Endothelial cell of umbilical vein (primary cell): ENCODE results near the gene PIGO. TPM values are rescaled to one million over a fixed set of nuclear protein-coding genes. Genes with fewer than 3 reads are reported as not detected.

Source experiments
- BruUV-seq: library from RNA; stranded (reverse); fragments of 400-500 nt; replicated peaks from 2 replicates; lab custom pipeline; 2021; lab: Mats Ljungman, UMichigan
- CTCF ChIA-PET: fragments of 300-600, 350-600 bp; sonication (Branson Sonifier 250); formaldehyde crosslinking; loops from one replicate; lab custom pipeline; 2021; ENCODE audit warnings: antibody characterized with exemption, inconsistent platforms; lab: Charles Lee
- POLR2A ChIA-PET: fragments of 300-600, 350-600 bp; sonication (Branson Sonifier 250); formaldehyde crosslinking; loops from one replicate; lab custom pipeline; 2021; ENCODE audit warnings: antibody characterized with exemption, inconsistent platforms; lab: Charles Lee
- DNase-seq: peaks from one replicate; pipeline ENCODE4 v3.0.0-alpha.2; 2011; ENCODE audit warnings: low read depth, low spot score
- FAIRE-seq: peaks from 2 replicates; lab custom pipeline; 2011; peaks lifted over from hg19 to GRCh38; lab: Jason Lieb, UNC
- H2AFZ ChIP-seq: 2 replicates; pipeline ENCODE4 v1.6.0; 2012; ENCODE audit warnings: low read depth, low read length, control low read depth, inconsistent platforms
- H3K27ac ChIP-seq: 2 replicates; pipeline ENCODE4 v1.5.1; 2011; ENCODE audit warnings: low read depth, mild to moderate bottlenecking, control low read depth, low read length, moderate library complexity; ENCODE audit not compliant: insufficient read depth
- H3K27me3 ChIP-seq, 2 experiments: 2 replicates each; pipeline versions ENCODE4 v1.6.0 to v1.6.1; 2011; ENCODE audit warnings: low read length in 2 of 2, mixed read lengths in 1 of 2; ENCODE audit not compliant: control insufficient read depth in 2 of 2, insufficient read depth in 2 of 2
- H3K36me3 ChIP-seq, 2 experiments: 2 replicates in 1 of 2; 3 replicates in 1 of 2; pipeline ENCODE4 v1.5.1; 2011; ENCODE audit warnings: low read length in 2 of 2, mild to moderate bottlenecking in 1 of 2, moderate library complexity in 1 of 2; ENCODE audit not compliant: control insufficient read depth in 2 of 2, insufficient read depth in 2 of 2; ENCODE audit errors: extremely low read depth in 1 of 2
- H3K4me1 ChIP-seq: 3 replicates; pipeline ENCODE4 v1.5.1; 2011; ENCODE audit warnings: mild to moderate bottlenecking, low read length; ENCODE audit not compliant: control insufficient read depth, insufficient read depth; ENCODE audit errors: extremely low read depth
- H3K4me2 ChIP-seq: 2 replicates; pipeline ENCODE4 v1.6.1; 2011; ENCODE audit warnings: low read length, control low read depth, mixed read lengths; ENCODE audit not compliant: insufficient read depth
- H3K4me3 ChIP-seq, 3 experiments: fragments of 200-600 bp in 1 of 3; sonication (generic), shearing (Covaris generic) in 1 of 3; replicated peaks in 1 of 3; 2 replicates each; pipeline ENCODE4 v1.5.1; 2011 to 2016; ENCODE audit warnings: control low read depth in 3 of 3, low read length in 3 of 3, mild to moderate bottlenecking in 2 of 3, inconsistent platforms in 1 of 3, low read depth in 1 of 3, moderate library complexity in 1 of 3; ENCODE audit not compliant: insufficient read depth in 1 of 3
- H3K79me2 ChIP-seq: 2 replicates; pipeline ENCODE4 v1.6.0; 2012; ENCODE audit warnings: low read length, inconsistent platforms; ENCODE audit not compliant: control insufficient read depth, insufficient read depth
- H3K9ac ChIP-seq: replicated peaks from 2 replicates; pipeline ENCODE3; 2011; ENCODE audit warnings: low read length, control low read depth; ENCODE audit not compliant: insufficient read depth; ENCODE audit errors: extremely low read depth
- H3K9me1 ChIP-seq: replicated peaks from 3 replicates; pipeline ENCODE4 v1.6.0; 2011; ENCODE audit warnings: mild to moderate bottlenecking, low read length; ENCODE audit not compliant: control insufficient read depth, insufficient read depth; ENCODE audit errors: extremely low read depth
- H3K9me3 ChIP-seq: replicated peaks from 2 replicates; pipeline ENCODE4 v1.5.1; 2012; ENCODE audit warnings: low read length, inconsistent platforms; ENCODE audit not compliant: control insufficient read depth, insufficient read depth
- H4K20me1 ChIP-seq: replicated peaks from 2 replicates; pipeline ENCODE3; 2011; ENCODE audit warnings: mild to moderate bottlenecking, low read length; ENCODE audit not compliant: control insufficient read depth, insufficient read depth; ENCODE audit errors: extremely low read depth
- EZH2 ChIP-seq: IDR thresholded peaks from 2 replicates; pipeline ENCODE4 v1.6.1; 2012; ENCODE audit warnings: borderline replicate concordance, low read depth, mild to moderate bottlenecking, moderate library complexity, low read length, inconsistent platforms; ENCODE audit not compliant: severe bottlenecking
- FOS ChIP-seq: IDR thresholded peaks from 2 replicates; pipeline ENCODE4 v1.6.1; 2011; ENCODE audit warnings: mild to moderate bottlenecking, low read length, moderate library complexity, borderline replicate concordance; ENCODE audit not compliant: insufficient read depth
- GATA2 ChIP-seq: IDR thresholded peaks from 2 replicates; pipeline ENCODE4 v1.7.0; 2011; ENCODE audit warnings: low read depth, mild to moderate bottlenecking, moderate library complexity, mixed read lengths, low read length; ENCODE audit not compliant: insufficient read length, insufficient read depth
- JUN ChIP-seq: IDR thresholded peaks from 2 replicates; pipeline ENCODE4 v1.6.1; 2011; ENCODE audit warnings: borderline replicate concordance, low read depth; ENCODE audit not compliant: insufficient read length, insufficient read depth
- MYC ChIP-seq: IDR thresholded peaks from one replicate; pipeline ENCODE4 v1.6.1; 2011; ENCODE audit warnings: mild to moderate bottlenecking, low read depth, low read length
- POLR2A ChIP-seq: IDR thresholded peaks from 2 replicates; pipeline ENCODE4 v1.6.1; 2012; ENCODE audit warnings: low read depth, mild to moderate bottlenecking, control low read depth, low read length
- POLR2AphosphoS5 ChIP-seq: IDR thresholded peaks from 2 replicates; pipeline ENCODE4 v1.6.1; 2012; ENCODE audit warnings: low read depth, mild to moderate bottlenecking, control low read depth, low read length, moderate library complexity; ENCODE audit not compliant: insufficient read depth
- dilution Hi-C: fragments of 300-500 bp; cut with MboI; formaldehyde crosslinking; loops from one replicate; pipeline ENCODE4 v1.15.0; 2019; ENCODE audit warnings: low sequenced_read_pairs; ENCODE audit not compliant: extremely low pct_ligation_motif_present
- intact Hi-C: fragments of 100-400 bp; cut with micrococcal nuclease; formaldehyde crosslinking; loops from one replicate; pipeline ENCODE4 v1.10.0; 2022
- polyA plus RNA-seq, 4 experiments: library from polyadenylated mRNA; depleted of rRNA in 3 of 4; stranded (reverse) in 3 of 4; unstranded in 1 of 4; fragments of >200 nt; gene quantifications; 2 replicates each; pipeline versions ENCODE4 v1.2.1 to v1.2.3, GENCODE V29; 2011 to 2012; ENCODE audit warnings: missing spikeins in 1 of 4
- total RNA-seq: library from RNA; stranded (reverse); gene quantifications from 2 replicates; pipeline ENCODE4 v1.2.3, GENCODE V29; 2021
- TF ChIP-seq, protein P1 (sequence below): IDR thresholded peaks from 2 replicates; pipeline ENCODE4 v1.6.1; 2011; ENCODE audit not compliant: insufficient read depth, insufficient read length
- TF ChIP-seq, protein P2 (sequence below), 2 donors: IDR thresholded peaks; 1 replicate in 1 of 2; 2 replicates in 1 of 2; pipeline ENCODE4 v1.5.1; 2011; ENCODE audit warnings: low read length in 2 of 2, mild to moderate bottlenecking in 2 of 2, moderate library complexity in 2 of 2, control low read depth in 1 of 2, inconsistent platforms in 1 of 2, low read depth in 1 of 2; ENCODE audit not compliant: insufficient read depth in 1 of 2; ENCODE audit errors: extremely low read depth in 1 of 2

The PIGO gene
- total and polyA plus RNA-seq, 2 donors (not counting 3 experiments of a cell fraction or from before 2014, with no cell fraction given) = 23.5 to 27.3 TPM

DNA sequence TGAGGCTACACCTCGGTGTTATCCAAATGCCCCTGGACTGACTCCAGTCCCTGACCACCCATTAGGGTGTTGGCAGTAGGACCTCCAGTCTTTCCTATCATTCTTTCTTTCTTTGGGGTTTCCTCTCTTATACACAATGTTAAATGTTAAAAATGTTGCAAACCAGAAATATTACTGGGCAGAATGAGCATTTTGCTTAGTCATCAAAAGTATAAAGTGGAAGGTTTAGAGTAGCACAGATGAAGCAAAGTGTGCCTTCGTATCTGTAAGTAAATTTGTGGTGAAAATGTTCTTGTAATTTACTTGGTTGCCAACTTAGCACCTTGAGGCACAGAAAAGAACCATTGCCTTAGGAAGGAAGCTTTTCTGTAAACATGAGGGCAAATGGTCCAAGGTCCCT is 43.7 kb upstream of the PIGO start:
- no peaks in the 10 kb centered on the region for H3K9me1 ChIP-seq
- H3K4me3 ChIP-seq = no peak overlapping the region
- no peaks in the 10 kb centered on the region for H3K9me3 ChIP-seq
- no peak overlapping the region for H3K27ac ChIP-seq
- no peaks in the 10 kb centered on the region for H4K20me1 ChIP-seq
- no peak overlapping the region for H3K9ac ChIP-seq
- DNase-seq = no peak
- H3K4me1 ChIP-seq = no peaks in the 10 kb centered on the region
- no peaks in the 10 kb centered on the region for H3K27me3 ChIP-seq
- H3K4me2 ChIP-seq = no peak overlapping the region
- POLR2A ChIA-PET = no interaction called here
- CTCF ChIA-PET = interaction anchor here (1.8 kb wide), 1 partner anchor 21 kb away, joined by 6 read pairs; the partner anchor contains the start of gene UNC13B
- intact Hi-C loops (no loop called here), dilution Hi-C loops (no loop called here)
- TF ChIP-seq, protein P1, sequence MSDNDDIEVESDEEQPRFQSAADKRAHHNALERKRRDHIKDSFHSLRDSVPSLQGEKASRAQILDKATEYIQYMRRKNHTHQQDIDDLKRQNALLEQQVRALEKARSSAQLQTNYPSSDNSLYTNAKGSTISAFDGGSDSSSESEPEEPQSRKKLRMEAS = no peak
- TF ChIP-seq POLR2AphosphoS5 = no peak
- no peak for TF ChIP-seq JUN
- TF ChIP-seq, protein P2, sequence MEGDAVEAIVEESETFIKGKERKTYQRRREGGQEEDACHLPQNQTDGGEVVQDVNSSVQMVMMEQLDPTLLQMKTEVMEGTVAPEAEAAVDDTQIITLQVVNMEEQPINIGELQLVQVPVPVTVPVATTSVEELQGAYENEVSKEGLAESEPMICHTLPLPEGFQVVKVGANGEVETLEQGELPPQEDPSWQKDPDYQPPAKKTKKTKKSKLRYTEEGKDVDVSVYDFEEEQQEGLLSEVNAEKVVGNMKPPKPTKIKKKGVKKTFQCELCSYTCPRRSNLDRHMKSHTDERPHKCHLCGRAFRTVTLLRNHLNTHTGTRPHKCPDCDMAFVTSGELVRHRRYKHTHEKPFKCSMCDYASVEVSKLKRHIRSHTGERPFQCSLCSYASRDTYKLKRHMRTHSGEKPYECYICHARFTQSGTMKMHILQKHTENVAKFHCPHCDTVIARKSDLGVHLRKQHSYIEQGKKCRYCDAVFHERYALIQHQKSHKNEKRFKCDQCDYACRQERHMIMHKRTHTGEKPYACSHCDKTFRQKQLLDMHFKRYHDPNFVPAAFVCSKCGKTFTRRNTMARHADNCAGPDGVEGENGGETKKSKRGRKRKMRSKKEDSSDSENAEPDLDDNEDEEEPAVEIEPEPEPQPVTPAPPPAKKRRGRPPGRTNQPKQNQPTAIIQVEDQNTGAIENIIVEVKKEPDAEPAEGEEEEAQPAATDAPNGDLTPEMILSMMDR (IDR thresholded peaks at IDR 0.05; ENCODE audit: extremely low read depth in 1 of 2, insufficient read depth in 1 of 2, low read depth in 1 of 2, low read length in 2 of 2) = no peak
- TF ChIP-seq MYC = no peak
- no peak for TF ChIP-seq FOS
- no peak for TF ChIP-seq POLR2A
- TF ChIP-seq GATA2 = no peak
- TF ChIP-seq EZH2 = no peak
- BruUV-seq = no TSS peak
- H3K36me3 ChIP-seq = no peaks in the 10 kb centered on the region
- no peak overlapping the region for H2AFZ ChIP-seq
- no peak for FAIRE-seq
- H3K79me2 ChIP-seq = no peaks in the 10 kb centered on the region
